ENCODE results near the gene BLACAT1. TPM values are rescaled to one million over a fixed set of nuclear protein-coding genes. Genes with fewer than 3 reads are reported as not detected.

BLACAT1 gene
- total RNA-seq, 4 donors from 2014 or later, result 0.26 TPM; not detected in 3

DNA sequence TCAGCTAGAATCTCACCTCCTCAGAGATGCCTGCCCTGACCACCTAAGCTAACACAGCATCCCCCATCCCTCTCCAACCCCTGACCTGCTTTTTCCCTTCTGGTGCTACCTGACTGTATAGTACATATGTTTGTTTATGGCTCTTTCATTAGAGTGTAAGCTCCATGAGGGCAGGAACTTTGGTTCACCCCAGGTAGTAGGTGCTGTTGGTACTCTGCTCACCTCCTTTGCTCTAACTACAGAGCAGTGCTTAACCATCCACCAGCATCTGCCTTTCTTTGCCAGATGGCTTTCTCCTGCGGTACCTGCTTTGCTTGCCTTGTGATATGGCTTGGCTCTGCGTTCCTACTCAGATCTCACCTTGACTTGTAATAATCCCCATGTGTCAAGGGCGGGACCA, 18.7 kb upstream of the BLACAT1 start:
- TF ChIP-seq POLR2A (IDR thresholded peaks at IDR 0.05), result no peak
- intact Hi-C loops (cut with DNase I; ENCODE audit: low total_unique reads), result no loop called here
- DNase-seq (ENCODE audit: low spot score in 2 of 2), result no peak
- 88 to 96% methylated on average over 3 of the region's 3 CpGs for WGBS, 2 donors
- H3K4me3 ChIP-seq (ENCODE audit: low read depth, poor library complexity, severe bottlenecking), result no peak overlapping the region

DNA sequence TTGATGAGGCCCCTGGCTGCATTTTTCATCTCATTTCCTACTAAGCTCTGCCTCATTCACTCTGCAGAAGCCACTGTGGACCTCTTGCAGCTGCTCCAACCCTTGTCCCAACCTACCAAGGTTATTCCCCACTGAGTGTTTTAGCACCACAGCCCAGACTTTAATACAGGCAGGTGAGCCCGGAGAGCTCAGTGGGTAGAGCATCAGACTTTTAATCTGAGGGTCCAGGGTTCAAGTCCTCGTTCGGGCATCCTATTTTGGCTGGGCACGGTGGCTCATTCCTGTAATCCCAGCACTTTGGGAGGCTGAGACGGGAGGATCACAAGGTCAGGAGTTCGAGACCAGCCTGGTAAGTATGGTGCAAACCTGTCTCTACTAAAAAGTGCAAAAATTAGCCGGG, 18.1 kb upstream of the BLACAT1 start:
- TF ChIP-seq, protein P1, sequence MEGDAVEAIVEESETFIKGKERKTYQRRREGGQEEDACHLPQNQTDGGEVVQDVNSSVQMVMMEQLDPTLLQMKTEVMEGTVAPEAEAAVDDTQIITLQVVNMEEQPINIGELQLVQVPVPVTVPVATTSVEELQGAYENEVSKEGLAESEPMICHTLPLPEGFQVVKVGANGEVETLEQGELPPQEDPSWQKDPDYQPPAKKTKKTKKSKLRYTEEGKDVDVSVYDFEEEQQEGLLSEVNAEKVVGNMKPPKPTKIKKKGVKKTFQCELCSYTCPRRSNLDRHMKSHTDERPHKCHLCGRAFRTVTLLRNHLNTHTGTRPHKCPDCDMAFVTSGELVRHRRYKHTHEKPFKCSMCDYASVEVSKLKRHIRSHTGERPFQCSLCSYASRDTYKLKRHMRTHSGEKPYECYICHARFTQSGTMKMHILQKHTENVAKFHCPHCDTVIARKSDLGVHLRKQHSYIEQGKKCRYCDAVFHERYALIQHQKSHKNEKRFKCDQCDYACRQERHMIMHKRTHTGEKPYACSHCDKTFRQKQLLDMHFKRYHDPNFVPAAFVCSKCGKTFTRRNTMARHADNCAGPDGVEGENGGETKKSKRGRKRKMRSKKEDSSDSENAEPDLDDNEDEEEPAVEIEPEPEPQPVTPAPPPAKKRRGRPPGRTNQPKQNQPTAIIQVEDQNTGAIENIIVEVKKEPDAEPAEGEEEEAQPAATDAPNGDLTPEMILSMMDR (IDR thresholded peaks at IDR 0.05), result no peak
- no peak for TF ChIP-seq POLR2A (IDR thresholded peaks at IDR 0.05)
- intact Hi-C loops (cut with DNase I; ENCODE audit: low total_unique reads), result no loop called here
- WGBS, 2 donors, result 87 to 92% methylated on average over 7 of the region's 7 CpGs

DNA sequence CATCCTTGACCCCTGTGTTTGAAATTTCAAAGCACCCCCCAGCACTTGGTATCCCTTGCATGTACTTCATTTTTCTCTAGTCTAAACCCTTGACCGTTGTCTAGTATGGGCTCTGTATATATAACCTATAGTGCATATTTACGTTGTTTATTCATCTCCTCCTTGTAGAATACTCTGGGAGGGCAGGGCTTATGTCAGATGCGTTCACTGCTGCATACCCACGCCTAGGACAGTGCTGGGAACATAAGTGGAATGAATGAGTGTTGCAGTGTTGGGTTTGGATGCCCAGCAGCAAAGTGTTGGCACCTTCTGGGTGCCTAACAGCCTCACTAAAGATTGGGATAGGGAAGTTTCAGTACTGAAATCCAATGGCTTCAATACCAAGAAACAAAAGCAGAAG, 17.6 kb upstream of the BLACAT1 start:
- TF ChIP-seq, protein P1 (IDR thresholded peaks at IDR 0.05), result no peak
- no peak for TF ChIP-seq POLR2A (IDR thresholded peaks at IDR 0.05)
- 51 to 52% methylated on average over 4 of the region's 4 CpGs for WGBS, 2 donors
- DNase-seq (ENCODE audit: low spot score in 2 of 2), result no peak
- intact Hi-C loops (cut with DNase I; ENCODE audit: low total_unique reads), result no loop called here
- no peak overlapping the region for H3K4me3 ChIP-seq (ENCODE audit: low read depth, poor library complexity, severe bottlenecking)

More for the DNA sequence above, 18.1 kb upstream of the BLACAT1 start:
- no peak overlapping the region for H3K4me3 ChIP-seq (ENCODE audit: low read depth, poor library complexity, severe bottlenecking)
- no peak for DNase-seq (ENCODE audit: low spot score in 2 of 2)

DNA sequence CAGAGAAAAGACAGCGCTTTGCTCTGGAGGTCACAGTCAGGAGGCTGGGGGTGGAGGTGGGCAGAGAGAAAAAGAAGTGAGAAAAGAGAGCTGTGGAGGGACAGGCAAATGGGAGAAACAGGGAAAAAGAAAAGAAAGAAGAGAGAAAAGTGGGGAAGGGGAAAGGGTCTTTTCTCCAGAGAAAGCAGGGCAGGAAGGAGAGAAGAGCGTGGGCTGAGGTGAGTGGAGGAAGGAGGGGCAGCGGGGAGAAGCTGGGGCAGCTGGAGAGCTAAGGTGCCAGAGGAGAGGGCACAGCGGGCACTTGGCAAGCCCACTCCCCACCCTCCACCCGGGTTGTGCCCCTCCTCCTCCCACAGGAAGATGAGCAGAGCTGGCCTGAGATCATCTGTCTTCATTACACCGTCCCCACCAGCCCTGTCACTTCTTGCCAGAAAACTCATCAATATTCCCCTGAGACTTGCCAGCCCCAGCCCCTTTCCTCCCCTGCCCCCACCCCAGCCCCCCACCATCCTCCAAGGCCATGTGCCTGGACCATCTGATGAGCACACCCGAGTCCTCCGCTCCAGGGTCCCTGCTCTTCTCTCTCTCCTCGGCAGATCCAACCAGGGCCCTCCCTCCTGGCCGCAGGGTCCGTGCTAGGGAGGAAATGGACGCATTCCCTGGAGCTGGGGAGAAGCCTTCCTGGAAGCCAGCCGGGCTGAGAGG, 17.0 kb upstream of the BLACAT1 start:
- intact Hi-C loops (cut with DNase I; ENCODE audit: low total_unique reads), result no loop called here
- TF ChIP-seq, protein P1 (IDR thresholded peaks at IDR 0.05), result no peak
- no peak for TF ChIP-seq POLR2A (IDR thresholded peaks at IDR 0.05)
- no peak overlapping the region for H3K4me3 ChIP-seq (ENCODE audit: low read depth, poor library complexity, severe bottlenecking)
- no peak for DNase-seq (ENCODE audit: low spot score in 2 of 2)
- 16 to 18% methylated on average over 13 of the region's 13 CpGs for WGBS, 2 donors

DNA sequence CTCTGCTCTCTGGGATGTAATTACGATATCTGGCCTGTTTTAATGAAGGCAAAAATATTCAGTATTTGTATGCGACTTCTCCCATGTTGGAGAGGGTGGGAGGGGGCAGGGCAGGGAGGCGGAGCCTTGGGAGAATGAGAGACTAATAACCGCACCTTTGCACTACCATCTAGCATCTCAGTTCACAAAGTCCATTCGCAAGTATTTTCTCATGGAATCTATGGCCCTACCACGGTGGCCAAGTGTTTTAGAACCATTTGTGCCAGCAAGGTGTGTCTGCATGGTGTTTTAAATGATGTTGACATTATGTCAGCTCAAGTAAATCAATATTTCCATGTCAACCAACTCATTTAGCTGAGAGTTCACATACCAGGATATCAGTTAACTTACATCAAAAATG, 14.3 kb upstream of the BLACAT1 start:
- TF ChIP-seq, protein P1 (IDR thresholded peaks at IDR 0.05), result no peak
- no peak for TF ChIP-seq POLR2A (IDR thresholded peaks at IDR 0.05)
- 87% methylated on average over 6 of the region's 6 CpGs for WGBS, 2 donors
- intact Hi-C loops (cut with DNase I; ENCODE audit: low total_unique reads), result no loop called here
- DNase-seq (ENCODE audit: low spot score in 2 of 2), result no peak
- no peak overlapping the region for H3K4me3 ChIP-seq (ENCODE audit: low read depth, poor library complexity, severe bottlenecking)

DNA sequence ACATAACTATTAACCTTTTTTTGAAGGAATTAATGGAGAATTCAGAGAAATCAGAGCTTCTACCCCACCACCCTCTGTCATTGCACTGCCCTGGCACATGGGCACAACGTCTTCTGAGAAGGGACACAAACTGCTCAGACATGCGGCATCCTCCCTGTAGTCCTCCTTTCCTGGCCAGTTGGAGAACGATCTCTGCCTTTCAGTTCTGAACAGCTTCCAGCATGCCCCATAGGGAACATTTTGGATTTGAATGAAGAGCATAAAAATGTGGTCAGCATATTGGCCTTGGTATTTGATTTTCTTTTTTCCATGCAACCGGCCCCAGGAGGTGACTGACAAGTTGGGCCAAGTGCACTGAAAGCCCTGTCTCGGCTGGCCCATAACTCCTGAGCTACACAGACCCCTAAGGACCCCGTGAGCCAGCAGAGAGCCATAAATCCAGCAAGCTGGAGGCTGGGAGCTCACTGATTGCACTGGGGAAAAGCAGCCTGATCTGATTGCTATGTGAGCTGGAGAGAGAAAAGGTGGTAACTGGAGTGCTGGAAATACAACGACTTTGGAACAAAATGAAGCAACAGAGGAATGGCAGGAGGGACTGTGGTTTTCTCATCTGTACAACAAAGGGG, 10.9 kb upstream of the BLACAT1 start:
- intact Hi-C loops (cut with DNase I; ENCODE audit: low total_unique reads), result loop anchor here (10.0 kb wide), 1 partner anchor 52 kb away; no protein-coding TSS in a partner anchor
- no peak for TF ChIP-seq POLR2A (IDR thresholded peaks at IDR 0.05)
- TF ChIP-seq, protein P1 (IDR thresholded peaks at IDR 0.05), result no peak
- no peak for DNase-seq (ENCODE audit: low spot score in 2 of 2)
- H3K4me3 ChIP-seq (ENCODE audit: low read depth, poor library complexity, severe bottlenecking), result no peak overlapping the region
- WGBS, 2 donors, result 19 to 31% methylated on average over 7 of the region's 7 CpGs

Data from lower leg skin (tissue), 4 donors.